UCSD-AML1 (cell line): ENCODE measurements around the gene RRAS2.
"Not testable (repeated sequence)": the region's sequence is repeated elsewhere in the genome, so short reads cannot be mapped to it uniquely, and the experiment has no call there.

Source experiments
- DNase-seq: peaks from one replicate; lab custom pipeline; 2025; ENCODE audit not compliant: unreplicated experiment; lab: John Stamatoyannopoulos, UW

RRAS2 gene

DNA sequence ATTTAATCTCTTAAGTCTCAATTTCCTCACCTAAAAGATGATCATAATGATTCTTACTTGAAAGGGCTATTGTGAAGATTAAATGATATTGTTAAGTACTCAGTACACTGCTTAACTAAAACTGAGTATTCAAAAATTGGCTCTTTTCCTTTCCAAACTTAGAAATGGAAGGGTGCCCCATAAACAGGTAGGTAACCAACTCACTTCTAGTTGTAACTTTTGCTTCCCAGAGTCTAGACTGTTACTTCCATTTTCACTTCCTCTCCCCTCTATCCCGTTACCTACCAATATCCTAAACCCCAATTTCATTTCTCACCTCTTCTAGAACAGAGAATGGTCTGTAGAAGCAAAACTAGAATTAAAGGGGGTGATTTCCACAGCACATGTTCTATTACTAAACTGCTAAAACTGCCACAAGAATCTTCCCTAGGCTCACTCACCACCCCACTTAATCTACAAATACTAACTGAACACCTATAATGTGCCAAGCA, 50.0 kb downstream of the RRAS2 start:
- DNase-seq: no peak

DNA sequence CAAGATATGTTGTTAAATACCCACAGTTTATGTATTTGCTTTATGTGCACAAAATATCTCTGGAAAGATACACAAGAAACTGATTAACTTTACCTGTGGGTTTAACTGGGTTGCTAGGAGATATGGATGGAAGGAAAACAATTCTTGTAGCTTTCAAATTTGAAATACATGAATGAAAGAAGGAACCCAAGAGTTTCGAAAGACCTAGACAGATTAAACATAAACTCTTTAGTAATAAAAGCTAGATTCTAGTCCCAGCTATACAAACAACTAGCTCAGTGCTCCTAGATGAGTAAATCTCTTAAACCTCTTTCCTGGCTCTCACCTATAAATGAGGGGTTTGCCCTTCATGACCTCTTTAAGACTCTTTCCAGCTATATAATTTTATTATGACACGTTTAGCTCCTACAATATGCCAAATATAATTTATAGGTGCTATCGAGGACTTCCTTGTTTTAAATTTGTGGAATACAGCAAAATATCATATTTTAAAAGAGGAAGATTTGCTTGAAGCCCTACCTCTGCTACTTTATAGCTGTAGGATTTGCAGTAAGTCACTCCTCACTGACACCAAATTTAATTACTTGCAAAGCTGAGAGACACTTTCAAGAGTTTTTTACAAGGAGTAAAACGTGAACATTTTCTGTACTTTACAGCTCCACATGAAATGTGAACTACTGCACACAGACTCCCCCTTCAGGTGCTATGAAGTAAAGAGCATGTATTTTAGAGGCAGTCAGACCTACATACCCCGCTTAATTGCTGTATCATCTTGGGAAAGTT, 50.7 kb downstream of the RRAS2 start:
- DNase-seq: no peak

GRCh38 chr11:14306481-14306880, 52.5 kb downstream of the RRAS2 start:
- DNase-seq: no peak

DNA sequence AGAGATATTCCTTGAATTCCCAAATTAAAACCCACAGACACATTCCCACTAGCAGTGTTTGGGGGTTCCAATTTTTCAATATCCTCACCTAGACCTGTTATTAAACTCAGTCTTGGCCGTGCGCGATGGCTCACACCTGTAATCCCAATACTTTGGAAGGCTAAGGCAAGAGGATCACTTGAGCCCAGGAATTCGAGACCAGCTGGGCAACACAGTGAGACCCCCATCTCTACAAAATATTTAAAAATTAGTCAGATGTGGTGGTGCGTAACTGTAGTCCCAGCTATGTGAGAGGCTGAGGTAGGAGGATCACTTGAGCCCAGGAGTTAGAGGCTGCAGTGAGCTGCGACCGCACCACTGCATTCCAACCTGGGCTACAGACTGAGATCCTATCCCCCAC, 53.3 kb downstream of the RRAS2 start:
- no peak for DNase-seq

GRCh38 chr11:14304601-14305000, 54.4 kb downstream of the RRAS2 start:
- DNase-seq: no peak

- peak; percentile 34 for DNase-seq
Measured at GRCh38 chr11:14300661-14301304, 58.2 kb downstream of the RRAS2 start.

- DNase-seq: no peak
Measured at GRCh38 chr11:14299921-14300320, 59.1 kb downstream of the RRAS2 start.

GRCh38 chr11:14290422-14290821, 68.6 kb downstream of the RRAS2 start:
- no peak for DNase-seq

DNA sequence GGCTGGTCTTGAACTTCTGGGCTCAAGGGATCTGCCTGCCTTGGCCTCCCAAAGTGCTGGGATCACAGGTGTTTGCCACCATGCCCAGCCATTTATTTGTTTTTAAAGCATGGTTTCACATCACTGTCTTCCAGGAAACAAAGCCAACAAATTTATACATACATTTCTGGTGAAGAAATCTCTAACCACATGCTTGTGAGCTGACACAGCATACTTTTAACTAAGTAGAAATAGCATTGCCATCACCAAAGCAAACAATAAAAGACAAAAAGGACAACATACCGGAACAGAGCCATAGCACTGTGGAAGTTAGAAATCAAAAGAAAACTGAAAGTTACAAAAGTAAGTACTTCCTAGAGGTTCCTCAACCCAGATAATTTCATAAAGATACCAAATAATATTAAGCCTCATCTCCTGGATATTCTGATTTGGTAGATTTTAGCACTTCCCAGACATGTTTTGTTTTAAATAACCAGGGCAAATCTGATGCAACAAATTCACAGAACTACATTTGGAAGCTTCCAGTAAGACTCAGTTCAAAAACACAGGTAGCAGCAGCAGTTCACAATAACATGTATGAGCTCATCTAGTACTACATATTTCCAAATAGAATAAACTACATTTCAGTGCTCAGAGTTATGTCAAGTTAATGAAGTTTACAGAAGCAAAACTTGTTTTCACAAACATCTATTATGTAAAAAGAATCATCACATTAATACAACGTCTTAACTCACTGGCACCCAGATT, 70.6 kb downstream of the RRAS2 start:
- DNase-seq: no peak

DNA sequence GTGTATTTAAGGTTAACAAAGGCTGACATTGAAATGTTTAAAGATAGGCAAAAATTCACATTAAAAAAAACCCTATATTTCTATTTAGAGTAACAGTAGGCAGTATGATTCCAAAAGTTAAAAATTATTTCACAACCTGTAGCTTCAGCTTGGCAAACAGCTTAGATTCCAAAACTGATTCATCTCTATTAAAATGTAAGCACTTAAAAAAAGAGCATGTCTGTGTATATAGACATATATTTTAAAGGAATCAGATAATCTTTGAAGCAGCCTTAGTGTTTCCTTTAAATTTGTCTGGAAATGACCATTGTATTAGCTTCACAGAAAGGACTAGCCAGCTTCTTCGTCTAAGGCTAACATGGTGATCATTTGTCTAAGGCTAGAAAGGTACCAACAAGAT, 80.1 kb downstream of the RRAS2 start:
- not testable (repeated sequence) for DNase-seq

DNA sequence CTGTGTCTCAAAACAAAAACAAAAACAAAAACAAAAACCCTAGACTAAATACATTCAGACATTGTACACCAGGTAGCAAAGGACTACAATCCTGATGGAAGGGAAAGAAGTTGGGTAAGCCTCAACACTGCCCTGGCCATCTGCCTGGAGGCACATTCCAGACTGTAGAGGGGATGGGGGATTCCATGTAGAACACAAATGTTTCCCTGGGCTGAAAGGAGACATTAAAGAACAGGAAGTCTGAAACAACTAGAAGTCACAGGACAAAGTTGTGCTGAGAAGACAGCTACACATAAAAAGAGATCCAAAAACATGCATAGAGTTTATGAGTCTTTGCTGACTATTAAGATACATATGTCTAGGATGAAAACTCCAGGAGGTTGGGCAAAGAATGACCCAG, 83.9 kb downstream of the RRAS2 start:
- DNase-seq: no peak

GRCh38 chr11:14273895-14274294, 85.1 kb downstream of the RRAS2 start:
- no peak for DNase-seq

- peak; percentile 51 for DNase-seq
Measured at GRCh38 chr11:14270690-14271542, 88.1 kb downstream of the RRAS2 start.

DNA sequence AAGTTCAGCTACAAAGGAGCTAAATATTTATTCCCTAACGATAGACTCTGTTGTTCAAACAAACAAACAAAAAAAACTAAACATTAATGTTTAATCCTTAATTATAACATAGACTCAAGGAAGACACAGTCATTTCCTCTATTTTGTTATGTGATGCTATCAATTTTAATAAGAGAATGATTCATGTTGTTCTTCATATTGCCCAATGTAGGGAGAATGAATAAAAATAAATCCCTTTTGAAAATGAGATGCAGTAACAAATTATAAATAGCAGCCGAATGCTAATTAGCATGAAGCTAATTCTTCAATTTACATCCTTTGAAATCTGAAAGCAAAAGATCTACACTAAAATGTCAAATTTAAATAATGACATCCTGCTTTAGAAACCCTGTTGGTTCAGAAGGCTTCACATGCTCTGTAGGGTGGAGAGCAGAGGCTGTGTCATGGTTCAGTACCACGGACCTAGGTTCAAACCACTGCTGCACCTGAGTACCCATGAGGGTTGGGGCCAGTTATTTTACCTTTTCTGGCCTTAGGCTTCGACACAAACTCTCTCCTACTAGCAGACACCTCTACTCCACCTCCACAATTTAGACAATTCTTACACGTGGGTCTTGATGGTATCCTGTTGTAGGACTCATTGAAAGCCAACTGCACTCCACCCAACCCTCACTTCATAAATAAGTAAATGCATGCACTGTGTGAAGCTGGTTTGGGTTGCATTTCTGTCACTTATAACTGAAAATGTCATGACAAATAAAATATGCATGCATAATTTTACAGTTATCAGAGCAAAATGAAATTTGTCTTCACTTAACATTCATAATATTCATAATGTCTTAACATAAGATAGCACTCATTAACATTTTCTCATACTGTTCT, 89.0 kb downstream of the RRAS2 start:
- no peak for DNase-seq

GRCh38 chr11:14267861-14268635, 90.9 kb downstream of the RRAS2 start:
- no peak for DNase-seq

- no peak for DNase-seq
Measured at GRCh38 chr11:14266622-14267021, 92.4 kb downstream of the RRAS2 start.

DNA sequence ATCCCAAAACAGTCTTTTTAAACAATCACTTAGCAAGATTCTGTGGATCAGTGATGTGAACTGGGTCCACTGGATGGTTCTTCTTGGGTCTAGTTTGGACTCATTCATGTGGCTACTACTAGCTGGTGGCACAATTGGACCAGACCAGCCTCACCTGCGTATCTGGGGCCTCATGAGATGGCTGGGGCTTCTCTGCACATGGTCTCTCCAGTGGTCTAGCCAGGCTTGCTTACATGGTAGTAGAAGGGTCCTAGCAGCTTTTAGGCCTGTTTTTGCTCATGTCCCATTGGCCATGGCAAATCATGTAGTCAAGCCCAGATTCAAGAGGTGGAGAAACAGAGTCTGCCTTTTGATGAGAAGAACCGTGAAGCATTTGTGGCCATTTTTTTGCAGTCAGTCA, 94.0 kb downstream of the RRAS2 start:
- DNase-seq: no peak

DNA sequence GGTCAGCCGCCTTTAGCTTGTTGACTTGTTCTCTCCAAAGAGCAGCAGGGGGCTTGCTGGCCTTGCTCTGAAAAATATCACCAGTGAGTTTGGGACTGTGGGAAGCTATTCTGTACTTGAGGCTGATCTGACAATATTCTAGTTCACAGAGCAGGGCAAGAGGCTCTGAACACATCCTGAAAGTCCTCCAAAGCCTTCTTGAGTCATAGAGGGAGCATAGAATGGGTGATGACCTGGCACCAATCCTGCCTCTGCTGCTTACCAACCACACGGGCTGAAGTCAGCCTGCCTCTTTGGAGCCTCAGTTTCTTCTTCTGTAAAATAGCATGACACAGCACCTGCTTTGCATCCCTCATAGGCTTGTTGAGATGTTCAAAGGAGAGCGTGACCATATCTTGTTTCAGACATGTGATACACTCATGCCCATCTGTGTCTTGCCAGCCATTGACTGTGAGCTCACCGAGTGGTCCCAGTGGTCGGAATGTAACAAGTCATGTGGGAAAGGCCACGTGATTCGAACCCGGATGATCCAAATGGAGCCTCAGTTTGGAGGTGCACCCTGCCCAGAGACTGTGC, 96.6 kb downstream of the RRAS2 start:
- no peak for DNase-seq

- DNase-seq: no peak
Measured at GRCh38 chr11:14261066-14261465, 97.9 kb downstream of the RRAS2 start.
